Ovary (tissue), 9 donors: ENCODE measurements around the gene RHOA. TPM values are rescaled to one million over a fixed set of nuclear protein-coding genes. Genes with fewer than 3 reads are reported as not detected.
A peak's percentile ranks its signal among the peaks of the same experiment; 100 is the strongest.

Experiments used
- DNase-seq, 5 donors: peaks; one replicate each; pipeline ENCODE4 v3.0.0-alpha.2; 2019 to 2020
- H3K27ac ChIP-seq, 2 donors: fragments of 200-600 bp; one replicate each; pipeline versions ENCODE4 v1.5.1 to v1.8.0; 2019 to 2022
- H3K27me3 ChIP-seq: fragments of 200-600 bp; one replicate; pipeline ENCODE4 v1.8.0; 2022
- H3K36me3 ChIP-seq: fragments of 200-600 bp; sonication (generic); one replicate; pipeline ENCODE4 v1.5.1; 2019
- H3K4me1 ChIP-seq: one replicate; pipeline ENCODE4 v1.8.1; 2013; ENCODE audit warnings: mild to moderate bottlenecking, moderate library complexity; ENCODE audit not compliant: insufficient read depth
- H3K4me3 ChIP-seq: fragments of 200-600 bp; sonication (generic); one replicate; pipeline ENCODE4 v1.5.1; 2017
- H3K9me3 ChIP-seq, 2 donors: fragments of 200-600 bp in 1 of 2; sonication (generic) in 1 of 2; one replicate each; pipeline versions ENCODE4 v1.5.1 to v1.8.1; 2013 to 2019; ENCODE audit warnings: mild to moderate bottlenecking in 1 of 2, moderate library complexity in 1 of 2
- CTCF ChIP-seq, 3 donors: fragments of 450-650 bp in 2 of 3; fragments of 200-600 bp in 1 of 3; IDR thresholded peaks; one replicate each; pipeline versions ENCODE4 v1.5.1 to v1.8.0; 2016 to 2022; ENCODE audit warnings: antibody characterized with exemption in 3 of 3, mild to moderate bottlenecking in 1 of 3
- EP300 ChIP-seq: sonication (generic); formaldehyde crosslinking; IDR thresholded peaks from one replicate; pipeline ENCODE4 v1.6.1; 2017; ENCODE audit warnings: antibody characterized with exemption
- POLR2A ChIP-seq: fragments of 450-650 bp; IDR thresholded peaks from one replicate; pipeline ENCODE4 v1.6.1; 2017; ENCODE audit warnings: antibody characterized with exemption, mild to moderate bottlenecking, moderate library complexity
- WGBS, 3 donors: extraction: QIAGEN DNeasy Blood & Tissue Kit in 1 of 3; methylation state at CpG; one replicate each; pipeline versions ENCODE4 v1.1.5 to v1.1.7; 2013 to 2017; 5-methylcytosine and 5-hydroxymethylcytosine counted together
- intact Hi-C, 4 donors: fragments of 100-400 bp; cut with DNase I; formaldehyde crosslinking; loops; one replicate each; pipeline versions ENCODE4 v1.11.0 to v1.15.1; 2022 to 2023
- polyA plus RNA-seq, 2 donors: library from polyadenylated mRNA; stranded (reverse); fragments of 200-250 nt in 1 of 2; fragments of 350-450 nt in 1 of 2; fragmentation: Illumina TruSeq in 1 of 2; extraction: RNeasy Lipid Tissue Mini Kit (QIAGEN cat#74804) in 1 of 2; gene quantifications; one replicate each; pipeline ENCODE4 v1.2.3, GENCODE V29; 2013 to 2014
- total RNA-seq, 7 donors: library from RNA; depleted of rRNA in 2 of 7; stranded (reverse); fragments of >200 nt in 2 of 7; fragmentation: NEBNext Ultra II Directional in 3 of 7; extraction: Animal tissue kit (Norgen Biotek cat#: 25700) in 3 of 7; gene quantifications; one replicate each; pipeline versions ENCODE4 v1.1.0 to v1.2.4, GENCODE V29; 2016 to 2023
- donor health status: DM: no; HTN: no; CAD: no; lungs with moderate emphysema.
- donor health status: DM: no; HTN: no; CAD: no.
- donor health status: Bipolar disorder and iron deficiency.
- donor health status: DM: yes; HTN: yes; CAD: no.
- donor health status: DM: no; HTN: no; CAD: no.
- donor health status: DM: yes; HTN: yes; CAD: no.

Gene RHOA
- total and polyA plus RNA-seq, 9 donors, result 293 to 878 (median 439) TPM

GRCh38 chr3:49434731-49435130, 23.0 kb upstream of the RHOA start:
- H3K4me1 ChIP-seq, result no peaks in the 10 kb centered on the region
- H3K27me3 ChIP-seq, result no peaks in the 10 kb centered on the region
- WGBS, 3 donors, result 79 to 90% (median 82%) methylated on average over 5 of the region's 5 CpGs
- H3K4me3 ChIP-seq, result no peak overlapping the region
- TF ChIP-seq POLR2A (no peak), EP300 (no peak), CTCF (IDR thresholded peaks at IDR 0.05) (no peak)
- no peaks in the 10 kb centered on the region for H3K36me3 ChIP-seq
- H3K27ac ChIP-seq, result no peak overlapping the region
- intact Hi-C loops, result loop anchor here in 1 of 4 donors (10.0 kb wide), 1 partner anchor 320 kb away; no protein-coding TSS in a partner anchor
- no peak for DNase-seq
- no peaks in the 10 kb centered on the region for H3K9me3 ChIP-seq

GRCh38 chr3:49428752-49429080, 16.9 kb upstream of the RHOA start:
- H3K9me3 ChIP-seq, result no peaks in the 10 kb centered on the region
- intact Hi-C loops, result no loop called here
- peak overlapping the region; percentile 79 for H3K4me3 ChIP-seq
- WGBS, 3 donors, result 2 to 4% (median 4%) methylated on average over 9 of the region's 9 CpGs
- H3K27ac ChIP-seq, result peak overlapping the region; percentile 53 to 64
- H3K4me1 ChIP-seq, result peaks cover 3% of the 10 kb centered on the region
- TF ChIP-seq POLR2A (no peak), EP300 (no peak), CTCF (IDR thresholded peaks at IDR 0.05) (no peak)
- H3K36me3 ChIP-seq, result no peaks in the 10 kb centered on the region
- no peaks in the 10 kb centered on the region for H3K27me3 ChIP-seq
- DNase-seq, result no peak

- H3K9me3 ChIP-seq, result no peaks in the 10 kb centered on the region
- no peak for DNase-seq
- intact Hi-C loops, result no loop called here
- WGBS, 3 donors, result 93 to 95% (median 95%) methylated on average over 2 of the region's 2 CpGs
- no peaks in the 10 kb centered on the region for H3K36me3 ChIP-seq
- H3K4me1 ChIP-seq, result peaks cover 3% of the 10 kb centered on the region
- no peaks in the 10 kb centered on the region for H3K27me3 ChIP-seq
- TF ChIP-seq CTCF (IDR thresholded peaks at IDR 0.05) (no peak), POLR2A (no peak), EP300 (no peak)
- no peak overlapping the region for H3K27ac ChIP-seq
- H3K4me3 ChIP-seq, result no peak overlapping the region
Observed at GRCh38 chr3:49427586-49427985, 15.8 kb upstream of the RHOA start.

GRCh38 chr3:49424816-49425215, 13.0 kb upstream of the RHOA start:
- Histone ChIP-seq H3K4me1 (peaks cover 6% of the 10 kb centered on the region), H3K27me3 (no peaks in the 10 kb centered on the region), H3K4me3 (no peak overlapping the region), H3K27ac (no peak overlapping the region), H3K9me3 (no peaks in the 10 kb centered on the region), H3K36me3 (no peaks in the 10 kb centered on the region)
- WGBS, 3 donors, result 91 to 93% (median 91%) methylated on average over 6 of the region's 6 CpGs
- intact Hi-C loops, result no loop called here
- TF ChIP-seq CTCF (IDR thresholded peaks at IDR 0.05) (no peak), POLR2A (no peak), EP300 (no peak)
- no peak for DNase-seq
